Right kidney (tissue), 1 donor: ENCODE data around the gene SNTG2.
"Not testable (repeated sequence)": the region's sequence is repeated elsewhere in the genome, so short reads cannot be mapped to it uniquely, and the experiment has no call there.

ENCODE experiments used
- DNase-seq: peaks from one replicate; pipeline ENCODE4 v3.0.0-alpha.2; 2016

Gene SNTG2

GRCh38 chr2:1099418-1099817 is 148.8 kb downstream of the SNTG2 start:
- no peak for DNase-seq

- no peak for DNase-seq
Observed at GRCh38 chr2:1101011-1101782, 150.5 kb downstream of the SNTG2 start.

GRCh38 chr2:1101982-1102590 is 151.4 kb downstream of the SNTG2 start:
- no peak for DNase-seq

GRCh38 chr2:1104364-1104763 is 153.7 kb downstream of the SNTG2 start:
- no peak for DNase-seq

GRCh38 chr2:1106344-1106743 is 155.7 kb downstream of the SNTG2 start:
- DNase-seq = not testable (repeated sequence)

- no peak for DNase-seq
Observed at GRCh38 chr2:1115843-1116539, 165.3 kb downstream of the SNTG2 start.

GRCh38 chr2:1117569-1117968 is 166.9 kb downstream of the SNTG2 start:
- DNase-seq = no peak

GRCh38 chr2:1125217-1125616 is 174.6 kb downstream of the SNTG2 start:
- no peak for DNase-seq

GRCh38 chr2:1125633-1126370 is 175.2 kb downstream of the SNTG2 start:
- no peak for DNase-seq

- no peak for DNase-seq
Observed at GRCh38 chr2:1129982-1130381, 179.3 kb downstream of the SNTG2 start.

GRCh38 chr2:1130922-1131321 is 180.3 kb downstream of the SNTG2 start:
- no peak for DNase-seq

- DNase-seq = peak; percentile 39
Observed at GRCh38 chr2:1132328-1132969, 181.8 kb downstream of the SNTG2 start.

- DNase-seq = not testable (repeated sequence)
Observed at GRCh38 chr2:1133896-1134295, 183.2 kb downstream of the SNTG2 start.

GRCh38 chr2:1134629-1135028 is 184.0 kb downstream of the SNTG2 start:
- no peak for DNase-seq

- DNase-seq = no peak
Observed at GRCh38 chr2:1136067-1136466, 185.4 kb downstream of the SNTG2 start.

GRCh38 chr2:1136846-1137245 is 186.2 kb downstream of the SNTG2 start:
- DNase-seq = no peak

- no peak for DNase-seq
Observed at GRCh38 chr2:1137264-1137663, 186.6 kb downstream of the SNTG2 start.

GRCh38 chr2:1137913-1138391 is 187.3 kb downstream of the SNTG2 start:
- no peak for DNase-seq

GRCh38 chr2:1140389-1141003 is 189.8 kb downstream of the SNTG2 start:
- no peak for DNase-seq

- DNase-seq = no peak
Observed at GRCh38 chr2:1141079-1141478, 190.4 kb downstream of the SNTG2 start.

- DNase-seq = no peak
Observed at GRCh38 chr2:1143129-1143528, 192.5 kb downstream of the SNTG2 start.
